Medulla oblongata (tissue), 1 donor: ENCODE data around the gene SH3PXD2A.
"Not testable (repeated sequence)": the region's sequence is repeated elsewhere in the genome, so short reads cannot be mapped to it uniquely, and the experiment has no call there.

Experiments used
- DNase-seq: peaks from one replicate; pipeline ENCODE4 v3.0.0-alpha.2; 2015; ENCODE audit errors: extremely low spot score

The SH3PXD2A gene

DNA sequence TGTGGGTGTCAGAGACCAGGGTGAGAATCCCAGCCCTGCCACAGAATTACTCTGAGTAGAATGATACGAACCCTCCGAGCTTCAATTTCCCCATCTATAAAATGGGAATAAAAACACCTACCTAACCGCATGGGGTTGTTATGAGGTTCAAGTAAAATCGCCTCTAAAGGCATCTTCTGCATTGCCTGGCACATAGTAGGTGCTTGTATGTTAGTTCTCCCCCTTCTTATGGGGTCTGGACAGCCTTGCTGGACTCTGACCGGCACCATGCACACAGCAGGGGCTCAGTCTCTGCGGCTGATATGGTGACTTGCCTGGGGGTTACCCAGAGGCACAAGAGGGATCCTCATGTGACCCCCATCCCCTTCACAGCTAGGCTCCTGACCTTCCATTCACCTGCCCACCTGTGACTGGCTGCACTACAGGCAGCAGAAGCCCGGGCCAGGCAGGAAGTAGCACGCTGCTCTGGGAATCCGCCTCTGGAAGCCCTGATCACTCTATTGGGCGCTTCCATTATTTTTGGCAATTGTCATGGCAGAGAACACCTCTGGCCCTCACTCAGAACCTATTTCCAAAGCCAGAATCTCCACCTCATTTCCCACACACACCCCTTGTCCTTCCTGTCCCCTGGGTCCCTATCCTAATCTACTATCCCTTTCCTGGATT lies 6.0 kb downstream of the SH3PXD2A start:
- no peak for DNase-seq

DNA sequence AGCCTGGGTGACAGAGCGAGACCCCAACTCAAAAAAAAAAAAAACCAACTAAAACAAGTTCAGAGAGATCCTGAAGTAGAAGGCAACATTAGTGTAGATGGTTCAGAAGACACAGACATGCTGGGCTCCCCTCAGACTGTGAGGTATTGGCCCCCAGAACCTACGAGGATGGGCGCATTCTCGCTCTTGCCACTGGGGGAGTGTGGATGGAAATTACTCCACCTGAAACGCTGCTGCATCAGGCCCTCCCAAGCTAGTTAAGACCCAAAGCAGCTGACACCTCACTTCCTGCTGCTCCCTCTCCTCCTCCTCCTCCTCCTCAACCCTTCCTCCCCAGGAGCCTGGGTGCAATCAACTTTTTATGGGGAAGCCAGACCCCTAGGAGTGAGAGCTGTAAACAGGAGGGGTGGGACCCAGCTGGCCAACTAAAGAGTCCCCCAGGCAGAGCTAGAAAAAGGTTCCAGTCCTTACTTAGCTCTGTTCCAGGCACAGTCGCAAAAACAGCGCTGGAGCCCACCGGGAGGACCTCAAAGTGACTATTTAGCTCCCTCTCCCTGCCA lies 7.4 kb downstream of the SH3PXD2A start:
- no peak for DNase-seq

DNA sequence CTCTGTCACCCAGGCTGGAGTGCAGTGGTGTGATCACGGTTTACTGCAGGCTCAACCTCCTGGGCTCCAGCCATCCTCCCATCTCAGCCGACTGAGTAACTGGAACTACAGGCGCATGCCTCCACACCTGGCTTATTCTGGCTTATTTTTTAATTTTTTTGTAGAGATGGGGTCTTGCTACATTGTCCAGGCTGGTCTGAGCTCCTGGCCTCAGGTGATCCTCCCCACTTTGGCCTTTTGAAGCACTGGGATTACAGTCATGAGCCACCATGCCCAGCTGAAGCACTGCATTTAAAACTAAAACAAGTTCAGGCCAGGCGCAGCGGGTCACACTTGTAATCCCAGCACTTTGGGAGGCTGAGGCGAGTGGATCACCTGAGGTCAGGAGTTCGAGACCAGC lies 8.0 kb downstream of the SH3PXD2A start:
- no peak for DNase-seq

DNA sequence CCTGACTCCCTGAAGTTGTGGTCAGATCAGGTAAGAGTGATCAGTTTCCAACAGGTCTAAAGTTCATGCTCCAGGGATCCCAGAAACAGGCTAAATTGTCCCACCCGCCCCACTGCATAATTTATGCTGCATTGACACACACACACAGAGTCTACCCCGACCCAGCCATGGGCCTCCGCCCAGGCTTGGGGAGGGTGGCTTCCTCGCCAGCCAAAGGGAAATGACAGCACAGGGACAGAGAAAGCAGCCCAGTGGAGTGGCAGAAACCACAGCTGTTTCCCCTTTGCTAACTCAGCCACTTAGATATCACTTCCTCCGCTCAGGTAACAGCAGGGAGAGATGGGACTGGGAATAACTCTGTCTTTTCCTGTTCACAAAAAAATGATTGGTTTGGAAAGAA lies 9.4 kb downstream of the SH3PXD2A start:
- DNase-seq: peak; percentile 33

- DNase-seq: not testable (repeated sequence)
Measured at GRCh38 chr10:103845346-103845745, 10.0 kb downstream of the SH3PXD2A start.

- no peak for DNase-seq
Measured at GRCh38 chr10:103843854-103844570, 11.4 kb downstream of the SH3PXD2A start.

DNA sequence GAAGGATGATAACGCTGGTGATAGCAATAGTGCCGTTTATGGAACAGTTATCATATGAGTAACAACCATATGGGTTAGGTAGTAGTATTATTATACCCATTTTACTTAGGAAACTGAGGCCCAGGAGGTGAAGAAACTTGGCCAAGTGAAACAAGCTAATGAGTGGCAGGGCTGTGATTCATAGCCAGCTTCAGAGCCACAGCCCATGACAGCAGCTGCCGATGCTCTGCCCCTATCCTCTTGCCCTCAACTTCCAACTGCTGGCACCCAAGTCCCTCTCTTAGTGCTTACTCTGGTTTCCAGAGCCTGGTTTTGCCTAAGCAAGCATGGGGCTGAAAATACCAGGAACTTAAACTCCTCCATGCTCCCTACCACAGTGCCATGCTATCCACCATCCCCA lies 12.3 kb downstream of the SH3PXD2A start:
- no peak for DNase-seq

- DNase-seq: no peak
Measured at GRCh38 chr10:103842605-103843004, 12.8 kb downstream of the SH3PXD2A start.

GRCh38 chr10:103841519-103841918 lies 13.9 kb downstream of the SH3PXD2A start:
- DNase-seq: no peak

GRCh38 chr10:103840740-103841070 lies 14.7 kb downstream of the SH3PXD2A start:
- DNase-seq: no peak

GRCh38 chr10:103839872-103840739 lies 15.3 kb downstream of the SH3PXD2A start:
- peak; percentile 67 for DNase-seq

GRCh38 chr10:103839519-103839871 lies 15.9 kb downstream of the SH3PXD2A start:
- no peak for DNase-seq

GRCh38 chr10:103838862-103839518 lies 16.4 kb downstream of the SH3PXD2A start:
- no peak for DNase-seq

DNA sequence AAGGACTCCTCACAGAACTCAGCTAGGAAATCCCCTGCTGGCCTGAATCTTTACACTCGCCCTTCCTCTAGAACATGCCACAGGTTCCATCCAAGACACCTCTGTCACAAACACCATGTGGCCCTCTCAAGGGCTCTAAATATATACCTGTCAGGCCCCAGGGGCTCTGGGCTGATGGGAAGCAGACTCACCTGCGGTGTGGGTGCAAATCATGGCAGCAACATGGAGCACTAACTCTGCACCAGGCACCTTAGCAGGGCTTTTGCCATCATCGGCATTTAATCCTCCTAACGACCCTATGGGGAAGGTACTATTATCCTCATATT lies 17.3 kb downstream of the SH3PXD2A start:
- DNase-seq: no peak

GRCh38 chr10:103837370-103838069 lies 17.9 kb downstream of the SH3PXD2A start:
- no peak for DNase-seq

GRCh38 chr10:103836861-103837260 lies 18.5 kb downstream of the SH3PXD2A start:
- no peak for DNase-seq

DNA sequence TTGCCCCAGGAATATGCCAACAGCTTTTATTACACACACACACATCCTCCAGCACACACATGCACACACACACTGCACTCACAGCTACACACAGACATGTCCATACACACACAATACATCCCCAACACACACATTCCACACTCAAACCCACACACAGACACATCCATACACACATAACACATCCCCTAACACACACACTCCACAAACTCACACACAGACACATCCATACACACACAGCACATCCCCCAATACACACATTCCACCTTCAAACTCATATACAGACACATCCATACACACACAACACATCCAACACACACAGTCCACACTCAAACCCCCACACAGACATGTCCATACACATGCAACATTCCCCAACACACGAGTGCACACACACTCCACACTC lies 19.1 kb downstream of the SH3PXD2A start:
- no peak for DNase-seq

DNA sequence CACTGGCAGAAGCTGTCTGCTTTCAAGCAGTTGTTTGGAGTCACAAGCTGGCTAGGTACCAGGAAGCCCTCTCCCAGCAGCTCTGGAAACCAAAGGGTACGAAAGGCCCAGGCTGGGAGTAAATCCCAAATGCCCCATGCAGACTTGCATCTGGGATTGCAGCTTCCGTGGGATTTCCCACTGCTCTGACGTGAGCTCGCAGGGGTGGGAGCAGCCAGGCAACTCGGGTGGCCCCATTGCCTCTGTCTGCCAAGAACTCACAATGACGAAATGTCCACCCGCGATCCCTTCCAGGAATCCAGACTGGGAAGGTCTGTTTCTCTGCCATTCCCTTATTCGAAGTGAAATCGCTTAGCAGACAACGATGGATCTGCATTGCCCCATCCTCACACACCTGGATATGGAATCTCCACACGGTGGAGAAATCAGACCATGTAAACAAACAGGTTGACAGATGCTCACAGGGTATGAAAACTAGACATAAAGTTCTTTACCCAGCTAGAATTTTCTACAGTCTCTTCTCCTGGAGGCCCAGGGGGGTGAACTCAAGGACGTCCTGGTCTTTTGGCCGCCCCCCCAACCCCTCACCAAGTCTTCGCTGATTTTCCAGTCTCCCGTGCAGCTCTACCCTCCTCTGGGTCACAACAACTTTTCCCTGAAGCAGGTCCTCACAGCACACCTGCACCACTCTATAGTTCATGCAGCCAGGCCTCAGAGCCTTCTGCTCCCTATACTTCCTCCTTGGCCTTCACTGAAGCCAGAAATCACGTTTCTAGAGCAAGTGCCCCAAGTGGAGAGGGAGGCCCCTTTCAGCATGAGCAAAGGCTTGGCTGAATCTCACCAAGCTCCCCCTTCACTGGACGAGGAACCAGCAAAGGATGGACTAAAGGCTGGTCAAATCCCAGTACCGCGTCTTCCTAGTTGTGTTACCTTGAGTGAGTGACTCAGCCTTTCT lies 20.0 kb downstream of the SH3PXD2A start:
- peak; percentile 52 for DNase-seq

GRCh38 chr10:103834436-103835095 lies 20.8 kb downstream of the SH3PXD2A start:
- DNase-seq: no peak
